Lower leg skin (tissue), 3 donors: ENCODE measurements around the gene STAMBPL1.

Experiments
- CTCF ChIP-seq, 3 donors: fragments of 450-650 bp; IDR thresholded peaks; one replicate each; pipeline ENCODE4 v1.5.1; 2016; ENCODE audit warnings: antibody characterized with exemption in 3 of 3, mild to moderate bottlenecking in 3 of 3, moderate library complexity in 2 of 3
- POLR2A ChIP-seq, 2 donors: fragments of 450-650 bp; IDR thresholded peaks; one replicate each; pipeline ENCODE4 v1.6.1; 2016 to 2017; ENCODE audit warnings: antibody characterized with exemption in 2 of 2, mild to moderate bottlenecking in 1 of 2, moderate library complexity in 1 of 2

GRCh38 chr10:88843171-88843570 is 36.9 kb upstream of the STAMBPL1 start:
- TF ChIP-seq CTCF (IDR thresholded peaks at IDR 0.05) = no peak
- no peak for TF ChIP-seq POLR2A (IDR thresholded peaks at IDR 0.05)
